Vagina (tissue), 2 donors: ENCODE data around the gene SCARF1. TPM values are rescaled to one million over a fixed set of nuclear protein-coding genes. Genes with fewer than 3 reads are reported as not detected.
"Not testable (repeated sequence)": the region's sequence is repeated elsewhere in the genome, so short reads cannot be mapped to it uniquely, and the experiment has no call there.

Experiments
- DNase-seq, 2 donors: peaks; one replicate each; pipeline ENCODE4 v3.0.0-alpha.2; 2017; ENCODE audit errors: extremely low spot score in 2 of 2
- H3K27ac ChIP-seq: fragments of 200-600 bp; sonication (generic); one replicate; pipeline ENCODE4 v1.5.1; 2019
- H3K27me3 ChIP-seq: fragments of 200-600 bp; sonication (generic); one replicate; pipeline ENCODE4 v1.5.1; 2019
- H3K36me3 ChIP-seq, 2 donors: fragments of 200-600 bp; sonication (generic); one replicate each; pipeline ENCODE4 v1.5.1; 2017 to 2019
- H3K4me1 ChIP-seq: fragments of 200-600 bp; sonication (generic); one replicate; pipeline ENCODE4 v1.5.1; 2019
- H3K4me3 ChIP-seq, 2 donors: fragments of 200-600 bp; sonication (generic); 1 replicate in 1 of 2; 2 replicates in 1 of 2; pipeline ENCODE4 v1.5.1; 2016 to 2019
- H3K9me3 ChIP-seq: fragments of 200-600 bp; sonication (generic); one replicate; pipeline ENCODE4 v1.5.1; 2019
- CTCF ChIP-seq, 3 experiments: fragments of 450-650 bp in 2 of 3; fragments of 200-600 bp in 1 of 3; sonication (generic) in 1 of 3; IDR thresholded peaks; one replicate each; pipeline ENCODE4 v1.5.1; 2017 to 2019; ENCODE audit warnings: antibody characterized with exemption in 3 of 3, mild to moderate bottlenecking in 2 of 3, moderate library complexity in 2 of 3
- POLR2A ChIP-seq, 2 donors: fragments of 450-650 bp; IDR thresholded peaks; one replicate each; pipeline ENCODE4 v1.6.1; 2017; ENCODE audit warnings: antibody characterized with exemption in 2 of 2, mild to moderate bottlenecking in 2 of 2, moderate library complexity in 2 of 2
- POLR2AphosphoS5 ChIP-seq, 2 donors: sonication (generic); formaldehyde crosslinking; IDR thresholded peaks; one replicate each; pipeline ENCODE4 v1.9.0; 2017; ENCODE audit warnings: antibody characterized with exemption in 2 of 2, mild to moderate bottlenecking in 2 of 2, low read depth in 1 of 2; ENCODE audit not compliant: insufficient read depth in 1 of 2
- intact Hi-C: fragments of 100-400 bp; cut with DNase I; formaldehyde crosslinking; loops from one replicate; pipeline ENCODE4 v1.15.1; 2023
- total RNA-seq: library from RNA; depleted of rRNA; stranded (reverse); fragments of >200 nt; gene quantifications from one replicate; pipeline ENCODE4 v1.2.3, GENCODE V29; 2016

SCARF1 gene
- total RNA-seq = 26.3 TPM

- no peak for TF ChIP-seq CTCF (IDR thresholded peaks at IDR 0.05)
- no peak for TF ChIP-seq POLR2A (IDR thresholded peaks at IDR 0.05)
- peak; percentile 37 to 62 for TF ChIP-seq POLR2AphosphoS5 (IDR thresholded peaks at IDR 0.05; ENCODE audit: insufficient read depth in 1 of 2, low read depth in 1 of 2)
- intact Hi-C loops = loop anchor here (10.0 kb wide), 1 partner anchor 371 kb away; the partner anchor contains the start of genes BHLHA9 and TRARG1
- H3K4me3 ChIP-seq = peak within 1 kb of the TSS; percentile 28 to 40
- peaks cover 43% of the 10 kb centered on the region for H3K4me1 ChIP-seq
- peak within 1 kb of the TSS; percentile 45 for H3K27ac ChIP-seq
- peak in 1 of 2 donors; percentile 85 for DNase-seq
- H3K9me3 ChIP-seq = no peaks in the 10 kb centered on the region
- H3K27me3 ChIP-seq = no peaks in the 10 kb centered on the region
- peaks cover 0 to 5% of the 10 kb centered on the region in 2 donors for H3K36me3 ChIP-seq
Measured at GRCh38 chr17:1645207-1646171, at the start of gene SCARF1. TSS of gene SCARF1 (minus strand) at chr17:1645732. CDS start at chr17:1645697, 35 bp downstream.

GRCh38 chr17:1693339-1693738 lies 47.8 kb upstream of the SCARF1 start:
- Histone ChIP-seq H3K27me3 (no peaks in the 10 kb centered on the region), H3K4me1 (no peaks in the 10 kb centered on the region), H3K4me3 (no peak overlapping the region), H3K27ac (no peak overlapping the region), H3K36me3 (no peaks in the 10 kb centered on the region), H3K9me3 (no peaks in the 10 kb centered on the region)
- no peak for TF ChIP-seq POLR2AphosphoS5 (IDR thresholded peaks at IDR 0.05; ENCODE audit: insufficient read depth in 1 of 2, low read depth in 1 of 2)
- no peak for TF ChIP-seq POLR2A (IDR thresholded peaks at IDR 0.05)
- no peak for TF ChIP-seq CTCF (IDR thresholded peaks at IDR 0.05)
- intact Hi-C loops = no loop called here
- DNase-seq = no peak

GRCh38 chr17:1690544-1691221 lies 45.2 kb upstream of the SCARF1 start:
- Histone ChIP-seq H3K36me3 (no peaks in the 10 kb centered on the region), H3K4me1 (no peaks in the 10 kb centered on the region), H3K27me3 (no peaks in the 10 kb centered on the region), H3K4me3 (no peak overlapping the region), H3K27ac (no peak overlapping the region), H3K9me3 (no peaks in the 10 kb centered on the region)
- DNase-seq = no peak
- TF ChIP-seq POLR2AphosphoS5 (IDR thresholded peaks at IDR 0.05; ENCODE audit: insufficient read depth in 1 of 2, low read depth in 1 of 2) (no peak), CTCF (IDR thresholded peaks at IDR 0.05) (no peak), POLR2A (IDR thresholded peaks at IDR 0.05) (no peak)
- intact Hi-C loops = no loop called here

GRCh38 chr17:1688405-1688804 lies 42.9 kb upstream of the SCARF1 start:
- H3K4me3 ChIP-seq, H3K4me1 ChIP-seq, intact Hi-C loops, H3K9me3 ChIP-seq, H3K27ac ChIP-seq, DNase-seq, H3K36me3 ChIP-seq, H3K27me3 ChIP-seq: not testable (repeated sequence)

- Histone ChIP-seq H3K4me3 (no peak overlapping the region), H3K27ac (no peak overlapping the region), H3K4me1 (peaks cover 29% of the 10 kb centered on the region), H3K27me3 (no peaks in the 10 kb centered on the region), H3K36me3 (peaks cover 0 to 25% of the 10 kb centered on the region in 2 donors), H3K9me3 (no peaks in the 10 kb centered on the region)
- no peak for TF ChIP-seq POLR2A (IDR thresholded peaks at IDR 0.05)
- TF ChIP-seq CTCF (IDR thresholded peaks at IDR 0.05) = no peak
- no peak for TF ChIP-seq POLR2AphosphoS5 (IDR thresholded peaks at IDR 0.05; ENCODE audit: insufficient read depth in 1 of 2, low read depth in 1 of 2)
- intact Hi-C loops = no loop called here
- no peak for DNase-seq
Measured at GRCh38 chr17:1686086-1686485, 40.6 kb upstream of the SCARF1 start.
